PC-9 (cell line): Measurements from ENCODE around the gene PPP1CC. TPM values are rescaled to one million over a fixed set of nuclear protein-coding genes. Genes with fewer than 3 reads are reported as not detected.

Experiments
- BruUV-seq: library from RNA; stranded (reverse); fragments of 400-500 nt; replicated peaks from 2 replicates; lab custom pipeline; 2021; lab: Mats Ljungman, UMichigan
- CTCF ChIA-PET: fragments of 300-600 bp; sonication (Branson Sonifier 250); formaldehyde crosslinking; loops from one replicate; lab custom pipeline; 2022; ENCODE audit warnings: antibody characterized with exemption; lab: Charles Lee
- POLR2A ChIA-PET: fragments of 300-600 bp; sonication (Branson Sonifier 250); formaldehyde crosslinking; loops from one replicate; lab custom pipeline; 2022; ENCODE audit warnings: antibody characterized with exemption; ENCODE audit not compliant: unreplicated experiment; lab: Charles Lee
- DNase-seq, 2 experiments: peaks; one replicate each; pipeline versions ENCODE4 v3.0.0 to v3.0.0-alpha.2; 2015 to 2022; ENCODE audit warnings: mixed read lengths in 1 of 2
- H2AFZ ChIP-seq: fragments of 200-600 bp; sonication (generic); 2 replicates; pipeline ENCODE4 v1.8.1; 2017; ENCODE audit warnings: antibody characterized with exemption
- H3F3A ChIP-seq: fragments of 200-600 bp; sonication (generic); 2 replicates; pipeline ENCODE4 v1.8.1; 2017; ENCODE audit warnings: antibody characterized with exemption, mild to moderate bottlenecking, low read depth; ENCODE audit not compliant: insufficient read depth
- H3K27ac ChIP-seq: fragments of 200-600 bp; sonication (generic); 2 replicates; pipeline ENCODE4 v1.6.1; 2016; ENCODE audit warnings: mixed run types
- H3K27me3 ChIP-seq: fragments of 200-600 bp; sonication (generic); 2 replicates; pipeline ENCODE4 v1.6.1; 2016; ENCODE audit warnings: low read depth, mixed run types; ENCODE audit not compliant: insufficient read depth
- H3K36me3 ChIP-seq: fragments of 200-600 bp; sonication (generic); 2 replicates; pipeline ENCODE4 v1.6.1; 2016; ENCODE audit warnings: low read depth, mixed run types
- H3K4me1 ChIP-seq: fragments of 200-600 bp; sonication (generic); replicated peaks from 2 replicates; pipeline ENCODE4 v1.6.1; 2016; ENCODE audit warnings: mixed run types; ENCODE audit not compliant: insufficient read depth
- H3K4me2 ChIP-seq: fragments of 200-600 bp; sonication (generic); 2 replicates; pipeline ENCODE4 v1.6.1; 2017; ENCODE audit warnings: mixed run types
- H3K4me3 ChIP-seq: fragments of 200-600 bp; sonication (generic); 2 replicates; pipeline ENCODE4 v1.6.1; 2016; ENCODE audit warnings: mixed run types
- H3K79me2 ChIP-seq: fragments of 200-600 bp; sonication (generic); 2 replicates; pipeline ENCODE4 v1.6.1; 2017; ENCODE audit warnings: low read depth, mixed run types
- H3K9me2 ChIP-seq: fragments of 200-600 bp; sonication (generic); 2 replicates; pipeline ENCODE4 v1.8.1; 2017; ENCODE audit warnings: mild to moderate bottlenecking; ENCODE audit not compliant: insufficient read depth
- H3K9me3 ChIP-seq: fragments of 200-600 bp; sonication (generic); 2 replicates; pipeline ENCODE4 v1.8.1; 2016; ENCODE audit warnings: low read depth; ENCODE audit not compliant: insufficient read depth
- H4K20me1 ChIP-seq: fragments of 200-600 bp; sonication (generic); 2 replicates; pipeline ENCODE4 v1.8.1; 2017; ENCODE audit not compliant: insufficient read depth
- CTCF ChIP-seq: fragments of 200-600 bp; sonication (generic); conservative IDR thresholded peaks from 2 replicates; pipeline ENCODE4 v1.6.1; 2017; ENCODE audit warnings: mixed run types, antibody characterized with exemption, mild to moderate bottlenecking, moderate library complexity
- EZH2 ChIP-seq: fragments of 200-600 bp; sonication (generic); IDR thresholded peaks from 2 replicates; pipeline ENCODE4 v1.8.0; 2017; ENCODE audit warnings: antibody characterized with exemption, low read depth
- intact Hi-C: fragments of 100-400 bp; cut with micrococcal nuclease; formaldehyde crosslinking; loops from one replicate; pipeline ENCODE4 v1.10.0; 2022; ENCODE audit not compliant: unreplicated experiment
- total RNA-seq: library from RNA; stranded (reverse); gene quantifications from 2 replicates; pipeline ENCODE4 v1.2.3, GENCODE V29; 2021

PPP1CC gene
- total RNA-seq, 1 experiment from 2014 or later: 170 TPM

DNA sequence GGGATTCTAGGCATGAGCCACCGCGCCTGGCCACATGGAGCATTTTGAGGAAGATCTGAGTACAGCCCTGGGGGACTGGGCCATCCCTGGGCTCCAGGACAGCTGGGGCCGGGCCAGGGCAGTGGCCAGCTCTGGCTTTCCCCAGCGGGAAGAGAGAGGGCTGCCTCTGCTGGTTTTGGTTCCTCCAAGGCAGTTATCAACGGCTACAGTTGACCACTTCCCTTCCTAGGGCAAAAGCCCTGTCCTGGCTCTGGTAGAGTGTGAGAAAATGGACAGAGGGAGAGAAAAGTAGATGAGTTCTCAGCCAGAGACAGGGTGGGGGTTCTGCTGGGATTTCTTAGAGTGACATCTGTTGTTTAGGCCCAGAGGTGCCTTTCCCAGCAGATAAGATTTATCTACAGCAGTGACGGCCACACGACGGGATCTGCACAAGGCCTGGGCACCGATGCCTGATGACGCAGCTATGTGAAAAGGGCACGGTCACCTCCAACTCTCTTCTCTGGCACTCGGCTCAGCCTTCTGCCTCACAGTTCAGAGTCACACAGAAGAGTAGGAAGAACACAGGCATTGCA lies 48.3 kb downstream of the PPP1CC start:
- intact Hi-C loops: no loop called here
- Histone ChIP-seq H3K36me3 (no peaks in the 10 kb centered on the region), H3K27ac (no peak overlapping the region), H3K4me2 (no peak overlapping the region), H3K9me3 (no peaks in the 10 kb centered on the region), H3K4me3 (no peak overlapping the region), H4K20me1 (no peaks in the 10 kb centered on the region), H3F3A (no peaks in the 10 kb centered on the region), H3K4me1 (no peaks in the 10 kb centered on the region), H2AFZ (no peak overlapping the region), H3K79me2 (no peaks in the 10 kb centered on the region), H3K9me2 (no peaks in the 10 kb centered on the region), H3K27me3 (peaks cover 12% of the 10 kb centered on the region; the same call in 1 of the 2 replicates)
- TF ChIP-seq CTCF (no peak), EZH2 (no peak)
- ChIA-PET CTCF (no interaction called here), POLR2A (no interaction called here)
- DNase-seq: no peak
- no TSS peak for BruUV-seq

GRCh38 chr12:110693731-110694130 lies 49.0 kb downstream of the PPP1CC start:
- intact Hi-C loops: no loop called here

DNA sequence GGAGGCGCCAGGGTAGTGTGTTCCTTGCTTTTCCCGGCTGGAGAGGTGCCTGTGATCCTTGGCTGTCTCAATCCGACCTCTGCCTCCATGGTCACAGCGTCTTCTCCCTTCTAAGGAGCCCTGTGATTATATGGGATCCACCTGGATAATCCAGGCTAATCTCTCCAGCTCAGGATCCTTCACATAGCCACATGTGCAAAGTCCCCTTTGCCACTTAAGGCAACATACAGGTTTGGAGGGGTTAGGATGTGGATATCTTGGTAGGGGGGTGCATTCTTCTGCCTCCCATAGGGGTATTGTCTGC lies 52.6 kb downstream of the PPP1CC start:
- POLR2A ChIA-PET: no interaction called here
- Histone ChIP-seq H3K36me3 (no peaks in the 10 kb centered on the region), H3K9me3 (no peaks in the 10 kb centered on the region), H3F3A (no peaks in the 10 kb centered on the region), H3K27ac (no peak overlapping the region), H3K4me1 (no peaks in the 10 kb centered on the region), H3K4me2 (peak overlapping the region; percentile 31; the same call in 1 of the 2 replicates), H3K4me3 (no peak overlapping the region), H3K79me2 (no peaks in the 10 kb centered on the region), H2AFZ (no peak overlapping the region), H3K27me3 (peaks cover 50% of the 10 kb centered on the region), H3K9me2 (no peaks in the 10 kb centered on the region), H4K20me1 (no peaks in the 10 kb centered on the region)
- intact Hi-C loops: no loop called here
- no peak for TF ChIP-seq CTCF
- no peak for TF ChIP-seq EZH2
- no peak for DNase-seq
- CTCF ChIA-PET: no interaction called here
- BruUV-seq: no TSS peak

More at GRCh38 chr12:110693731-110694130, 49.0 kb downstream of the PPP1CC start:
- Histone ChIP-seq H4K20me1 (no peaks in the 10 kb centered on the region), H3K27me3 (peaks cover 16% of the 10 kb centered on the region), H3K9me2 (no peaks in the 10 kb centered on the region), H2AFZ (no peak overlapping the region), H3K4me3 (no peak overlapping the region), H3F3A (no peaks in the 10 kb centered on the region), H3K36me3 (no peaks in the 10 kb centered on the region), H3K9me3 (no peaks in the 10 kb centered on the region), H3K4me2 (no peak overlapping the region), H3K27ac (no peak overlapping the region), H3K4me1 (no peaks in the 10 kb centered on the region), H3K79me2 (no peaks in the 10 kb centered on the region)
- ChIA-PET POLR2A (no interaction called here), CTCF (no interaction called here)
- DNase-seq: no peak
- no TSS peak for BruUV-seq
- TF ChIP-seq EZH2: no peak
- no peak for TF ChIP-seq CTCF
